ENCODE data around the gene MAGOHB. TPM values are rescaled to one million over a fixed set of nuclear protein-coding genes. Genes with fewer than 3 reads are reported as not detected.
"Not testable (repeated sequence)": the region's sequence is repeated elsewhere in the genome, so short reads cannot be mapped to it uniquely, and the experiment has no call there.

MAGOHB gene
- total RNA-seq, 2 experiments from 2014 or later = 132 to 134 TPM

GRCh38 chr12:10615532-10615931 is 2.1 kb upstream of the MAGOHB start:
- CTCF ChIA-PET = no interaction called here
- POLR2A ChIA-PET = no interaction called here

- ChIA-PET POLR2A (no interaction called here), CTCF (interaction anchor here (1.5 kb wide), 1 partner anchor 136 kb away, joined by 4 read pairs; no protein-coding TSS in a partner anchor)
Measured at GRCh38 chr12:10614056-10614370, 604 bp upstream of the MAGOHB start.

- POLR2A ChIA-PET = interaction anchor here (0.6 to 1.0 kb wide), 2 partner anchors 9 to 111 kb away, joined by 3 read pairs; no protein-coding TSS in a partner anchor
Measured at GRCh38 chr12:10612984-10613348, 443 bp downstream of the MAGOHB start.

GRCh38 chr12:10612110-10612509 is 1.3 kb downstream of the MAGOHB start:
- ChIA-PET CTCF (interaction anchor here (0.7 to 1.0 kb wide), 3 partner anchors 10 to 376 kb away, joined by 3 read pairs; no protein-coding TSS in a partner anchor), POLR2A (interaction anchor here (0.7 kb wide), 1 partner anchor 59 kb away, joined by 10 read pairs; no protein-coding TSS in a partner anchor)

More at GRCh38 chr12:10612984-10613348, 443 bp downstream of the MAGOHB start:
- CTCF ChIA-PET = interaction anchor here (1.5 kb wide), 1 partner anchor 137 kb away, joined by 4 read pairs; no protein-coding TSS in a partner anchor

- CTCF ChIA-PET = interaction anchor here (0.7 to 1.0 kb wide), 4 partner anchors 9 to 458 kb away, joined by 3 to 6 read pairs (median 3); no protein-coding TSS in a partner anchor
- POLR2A ChIA-PET = interaction anchor here (0.7 kb wide), 1 partner anchor 1119 kb away, joined by 5 read pairs; no protein-coding TSS in a partner anchor
Measured at GRCh38 chr12:10611258-10611657, 2.2 kb downstream of the MAGOHB start.

GRCh38 chr12:10610188-10610587 is 3.2 kb downstream of the MAGOHB start:
- ChIA-PET POLR2A (no interaction called here), CTCF (no interaction called here)

- CTCF ChIA-PET = no interaction called here
- POLR2A ChIA-PET = no interaction called here
Measured at GRCh38 chr12:10607885-10608458, 5.4 kb downstream of the MAGOHB start.

- POLR2A ChIA-PET = no interaction called here
Measured at GRCh38 chr12:10601860-10602259, 11.5 kb downstream of the MAGOHB start.

GRCh38 chr12:10600988-10601387 is 12.4 kb downstream of the MAGOHB start:
- POLR2A ChIA-PET = no interaction called here

More at GRCh38 chr12:10601860-10602259, 11.5 kb downstream of the MAGOHB start:
- CTCF ChIA-PET = interaction anchor here (1.3 kb wide), 1 partner anchor 10 kb away, joined by 3 read pairs; no protein-coding TSS in a partner anchor

GRCh38 chr12:10595881-10596280 is 17.5 kb downstream of the MAGOHB start:
- ChIA-PET CTCF (no interaction called here), POLR2A (no interaction called here)

More at GRCh38 chr12:10600988-10601387, 12.4 kb downstream of the MAGOHB start:
- CTCF ChIA-PET = no interaction called here

GRCh38 chr12:10590966-10591365 is 22.4 kb downstream of the MAGOHB start:
- CTCF ChIA-PET = no interaction called here
- POLR2A ChIA-PET = no interaction called here

GRCh38 chr12:10584415-10584814 is 29.0 kb downstream of the MAGOHB start:
- POLR2A ChIA-PET = interaction anchor here (0.7 kb wide), 1 partner anchor 8 kb away, joined by 3 read pairs; no protein-coding TSS in a partner anchor

GRCh38 chr12:10582704-10583103 is 30.7 kb downstream of the MAGOHB start:
- ChIA-PET POLR2A (no interaction called here), CTCF (no interaction called here)

More at GRCh38 chr12:10584415-10584814, 29.0 kb downstream of the MAGOHB start:
- CTCF ChIA-PET = no interaction called here

GRCh38 chr12:10582133-10582532 is 31.3 kb downstream of the MAGOHB start:
- CTCF ChIA-PET, POLR2A ChIA-PET: not testable (repeated sequence)

GRCh38 chr12:10574307-10574706 is 39.1 kb downstream of the MAGOHB start:
- CTCF ChIA-PET = no interaction called here
- POLR2A ChIA-PET = no interaction called here

GRCh38 chr12:10572021-10572490 is 41.4 kb downstream of the MAGOHB start:
- CTCF ChIA-PET, POLR2A ChIA-PET: not testable (repeated sequence)

- POLR2A ChIA-PET = no interaction called here
Measured at GRCh38 chr12:10571141-10571540, 42.3 kb downstream of the MAGOHB start.

GRCh38 chr12:10567813-10568212 is 45.6 kb downstream of the MAGOHB start:
- ChIA-PET POLR2A (no interaction called here), CTCF (no interaction called here)

More at GRCh38 chr12:10571141-10571540, 42.3 kb downstream of the MAGOHB start:
- CTCF ChIA-PET = no interaction called here

GRCh38 chr12:10563966-10564365 is 49.4 kb downstream of the MAGOHB start:
- CTCF ChIA-PET = no interaction called here
- POLR2A ChIA-PET = interaction anchor here (0.5 to 1.0 kb wide), 2 partner anchors 173 to 340 kb away, joined by 3 to 8 read pairs; no protein-coding TSS in a partner anchor

- ChIA-PET POLR2A (no interaction called here), CTCF (no interaction called here)
Measured at GRCh38 chr12:10563002-10563401, 50.4 kb downstream of the MAGOHB start.

- ChIA-PET POLR2A (interaction anchor here (0.7 kb wide), 1 partner anchor 158 kb away, joined by 3 read pairs; no protein-coding TSS in a partner anchor), CTCF (interaction anchor here (0.8 to 1.8 kb wide), 2 partner anchors 170 to 327 kb away, joined by 3 to 5 read pairs; no protein-coding TSS in a partner anchor)
Measured at GRCh38 chr12:10562306-10562933, 51.0 kb downstream of the MAGOHB start.

All from activated CD8-positive, alpha-beta memory T cell treated with anti-CD3 and anti-CD28 coated beads for 36 hours (primary cell).